ENCODE results near the gene TK2.
"Not testable (repeated sequence)": the region's sequence is repeated elsewhere in the genome, so short reads cannot be mapped to it uniquely, and the experiment has no call there.

The TK2 gene

DNA sequence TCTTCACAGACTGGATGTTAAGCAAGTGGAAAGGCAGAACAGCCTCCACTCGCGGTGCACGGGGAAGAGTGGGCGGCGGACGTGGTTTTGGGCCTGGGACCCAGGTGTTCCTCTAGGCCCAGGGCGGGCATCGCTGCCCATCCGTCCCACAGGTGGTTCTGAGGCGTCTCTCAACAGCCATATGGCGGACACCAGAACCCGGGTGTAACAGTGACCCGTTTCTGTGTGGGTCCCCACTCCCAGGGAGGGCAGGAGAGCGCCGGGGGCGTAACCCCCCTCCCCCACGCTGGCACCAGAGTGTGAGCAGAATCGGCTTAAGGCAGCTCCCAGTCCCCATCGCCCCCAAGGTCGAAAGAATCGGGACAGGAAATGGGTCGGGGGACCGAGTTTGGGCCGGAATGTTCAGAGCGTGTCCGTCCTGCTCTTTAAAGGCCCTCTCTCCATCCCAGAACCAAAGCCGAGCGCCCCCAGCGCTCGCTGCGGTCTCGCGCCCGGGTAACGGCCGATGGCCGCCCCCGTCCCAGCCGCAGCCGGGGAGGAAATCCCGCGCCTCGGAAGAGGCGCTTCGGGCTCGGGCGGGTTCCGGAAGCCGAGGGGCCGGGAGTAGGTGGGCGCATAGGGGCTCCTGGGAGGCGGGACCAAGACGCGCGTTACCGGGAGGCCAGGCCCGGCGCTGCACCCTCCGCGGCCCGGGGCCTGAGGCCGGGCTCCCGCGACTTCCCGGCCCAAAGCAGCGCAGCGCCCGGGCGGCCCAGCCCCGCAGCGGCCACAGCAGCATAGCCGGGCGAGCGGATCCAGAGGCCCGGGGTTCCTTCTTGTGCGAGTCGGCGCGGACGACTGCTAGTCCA is at the start of gene TK2:
TSS of gene TK2 (minus strand) at position 839 of the 848 bp plus-strand sequence. CDS start at position 778, 61 bp downstream.
- in situ Hi-C loops (cut with MboI; ENCODE audit: low sequenced_read_pairs, unreplicated experiment) = no loop called here
- TF ChIP-seq, protein P1, sequence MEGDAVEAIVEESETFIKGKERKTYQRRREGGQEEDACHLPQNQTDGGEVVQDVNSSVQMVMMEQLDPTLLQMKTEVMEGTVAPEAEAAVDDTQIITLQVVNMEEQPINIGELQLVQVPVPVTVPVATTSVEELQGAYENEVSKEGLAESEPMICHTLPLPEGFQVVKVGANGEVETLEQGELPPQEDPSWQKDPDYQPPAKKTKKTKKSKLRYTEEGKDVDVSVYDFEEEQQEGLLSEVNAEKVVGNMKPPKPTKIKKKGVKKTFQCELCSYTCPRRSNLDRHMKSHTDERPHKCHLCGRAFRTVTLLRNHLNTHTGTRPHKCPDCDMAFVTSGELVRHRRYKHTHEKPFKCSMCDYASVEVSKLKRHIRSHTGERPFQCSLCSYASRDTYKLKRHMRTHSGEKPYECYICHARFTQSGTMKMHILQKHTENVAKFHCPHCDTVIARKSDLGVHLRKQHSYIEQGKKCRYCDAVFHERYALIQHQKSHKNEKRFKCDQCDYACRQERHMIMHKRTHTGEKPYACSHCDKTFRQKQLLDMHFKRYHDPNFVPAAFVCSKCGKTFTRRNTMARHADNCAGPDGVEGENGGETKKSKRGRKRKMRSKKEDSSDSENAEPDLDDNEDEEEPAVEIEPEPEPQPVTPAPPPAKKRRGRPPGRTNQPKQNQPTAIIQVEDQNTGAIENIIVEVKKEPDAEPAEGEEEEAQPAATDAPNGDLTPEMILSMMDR (IDR thresholded peaks at IDR 0.05; ENCODE audit: borderline replicate concordance, control extremely low read depth, extremely low read depth, insufficient read depth, missing control alignments) = peak; percentile 1
- DNase-seq (ENCODE audit: low spot score) = peak; percentile 85

DNA sequence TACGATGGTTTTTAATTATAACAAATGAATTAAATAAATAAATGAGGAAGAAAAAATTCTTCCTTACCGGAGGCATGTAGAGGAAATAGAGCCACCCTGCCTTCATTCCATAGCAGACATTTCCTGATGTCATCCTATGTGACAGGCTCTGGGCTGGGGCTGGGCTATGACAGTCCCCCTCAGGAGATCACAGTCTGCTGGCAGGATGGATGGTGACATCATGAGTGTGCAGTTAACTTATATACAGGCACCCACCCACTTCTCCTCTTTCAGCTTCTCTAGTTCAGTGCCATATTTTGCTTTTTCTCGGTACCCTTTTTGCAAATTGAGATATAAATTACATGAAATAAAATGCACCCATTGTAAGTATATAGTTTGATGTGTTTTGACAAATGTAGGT is 48.2 kb upstream of the TK2 start:
- DNase-seq (ENCODE audit: low spot score) = no peak
- TF ChIP-seq, protein P1 (IDR thresholded peaks at IDR 0.05; ENCODE audit: borderline replicate concordance, control extremely low read depth, extremely low read depth, insufficient read depth, missing control alignments) = no peak
- in situ Hi-C loops (cut with MboI; ENCODE audit: low sequenced_read_pairs, unreplicated experiment) = no loop called here

DNA sequence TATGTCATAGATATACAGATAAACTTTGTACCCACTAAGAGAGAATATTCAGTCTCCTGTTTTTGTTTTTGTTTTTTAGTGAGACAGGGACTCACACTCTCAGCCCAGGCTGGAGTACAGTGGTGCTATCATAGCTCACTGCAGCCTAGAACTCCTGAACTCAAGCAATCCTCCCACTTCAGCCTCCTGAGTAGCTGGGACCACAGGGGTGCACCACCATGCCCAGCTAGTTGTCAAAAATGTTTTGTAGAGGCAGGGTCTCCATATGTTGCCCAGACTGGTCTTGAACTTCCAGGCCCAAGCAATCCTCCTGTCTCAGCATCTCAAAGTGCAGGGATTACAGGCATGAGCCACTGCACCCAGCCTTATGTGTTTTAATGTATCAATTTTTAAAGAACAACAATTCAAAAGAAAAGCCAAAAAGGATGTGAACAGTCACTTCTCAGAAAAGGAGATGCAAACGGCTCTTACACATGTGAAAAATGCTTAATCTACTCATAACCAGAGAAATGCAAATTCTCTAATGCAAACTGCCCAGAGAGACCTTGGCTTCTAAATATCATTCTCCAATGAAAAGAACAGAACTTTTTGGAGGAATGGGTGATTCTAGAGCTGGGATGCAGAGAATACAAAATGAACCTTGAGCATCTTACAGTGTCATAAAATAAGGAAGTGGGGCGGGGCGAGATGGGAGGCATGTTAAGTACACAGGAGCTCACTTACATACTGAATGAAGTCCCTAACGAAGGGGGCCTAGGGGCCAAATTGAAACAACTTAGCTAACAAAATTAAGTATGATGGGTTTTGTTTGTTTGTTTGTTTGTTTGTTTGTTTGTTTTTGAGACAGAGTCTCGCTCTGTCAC is 47.3 kb upstream of the TK2 start:
- no peak for DNase-seq (ENCODE audit: low spot score)
- TF ChIP-seq, protein P1 (IDR thresholded peaks at IDR 0.05; ENCODE audit: borderline replicate concordance, control extremely low read depth, extremely low read depth, insufficient read depth, missing control alignments) = no peak
- in situ Hi-C loops (cut with MboI; ENCODE audit: low sequenced_read_pairs, unreplicated experiment) = no loop called here

DNA sequence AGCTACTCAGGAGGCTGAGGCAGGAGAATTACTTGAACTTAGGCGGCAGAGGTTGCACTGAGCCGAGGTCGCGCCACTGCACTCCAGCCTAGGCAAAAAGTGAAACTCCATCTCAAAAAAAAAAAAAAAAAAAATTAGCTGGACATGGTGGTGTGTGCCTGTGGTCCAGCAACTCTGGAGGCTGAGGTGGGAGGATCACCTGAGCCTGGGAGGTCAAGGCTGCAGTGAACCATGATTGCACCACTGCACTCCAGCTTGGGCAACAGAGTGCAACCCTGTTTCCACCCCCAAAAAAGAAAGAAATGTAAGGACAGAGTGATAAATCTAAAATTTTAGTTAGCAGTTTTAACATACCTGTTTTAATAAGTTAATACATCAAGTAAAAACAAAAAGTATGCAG is 46.6 kb upstream of the TK2 start:
- in situ Hi-C loops (cut with MboI; ENCODE audit: low sequenced_read_pairs, unreplicated experiment); DNase-seq (ENCODE audit: low spot score): not testable (repeated sequence)

DNA sequence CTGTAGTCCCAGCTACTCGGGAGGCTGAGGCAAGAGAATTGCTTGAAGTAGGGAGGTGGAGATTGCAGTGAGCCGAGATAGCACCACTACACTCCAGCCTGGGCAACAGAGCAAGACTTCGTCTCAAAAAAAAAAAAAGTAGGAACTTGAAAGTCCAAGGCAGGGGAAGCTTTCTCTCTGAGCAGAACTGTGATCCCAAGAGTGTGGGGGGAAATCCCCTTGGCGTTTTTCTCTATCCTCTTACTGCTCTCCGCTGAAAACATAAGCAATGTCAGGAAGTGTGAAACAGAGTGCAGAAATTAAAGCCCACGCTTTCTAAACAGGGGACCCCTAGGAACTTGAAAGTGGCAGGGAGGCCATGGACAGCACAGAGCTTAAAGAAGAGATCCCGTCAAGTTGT is 44.8 kb upstream of the TK2 start:
- TF ChIP-seq, protein P1 (IDR thresholded peaks at IDR 0.05; ENCODE audit: borderline replicate concordance, control extremely low read depth, extremely low read depth, insufficient read depth, missing control alignments) = no peak
- no peak for DNase-seq (ENCODE audit: low spot score)
- in situ Hi-C loops (cut with MboI; ENCODE audit: low sequenced_read_pairs, unreplicated experiment) = no loop called here

DNA sequence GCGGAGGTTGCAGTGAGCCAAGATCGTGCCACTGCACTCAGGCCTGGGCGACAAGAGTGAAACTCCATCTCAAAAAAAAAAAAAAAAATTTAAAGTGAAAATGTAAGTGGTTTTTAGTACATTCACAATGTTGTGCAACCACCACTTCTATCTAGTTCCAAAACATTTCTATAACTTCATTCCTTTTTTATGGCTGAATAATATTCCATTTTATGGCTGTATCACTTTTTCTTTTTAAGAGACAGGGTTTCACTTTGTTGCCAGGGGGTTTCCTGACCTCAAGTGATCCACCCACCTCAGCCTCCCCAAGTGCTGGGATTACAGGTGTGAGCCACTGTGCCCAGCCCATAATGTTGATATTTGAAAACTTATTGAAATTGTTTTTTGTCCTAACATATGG is 42.9 kb upstream of the TK2 start:
- in situ Hi-C loops (cut with MboI; ENCODE audit: low sequenced_read_pairs, unreplicated experiment) = no loop called here
- no peak for DNase-seq (ENCODE audit: low spot score)
- TF ChIP-seq, protein P1 (IDR thresholded peaks at IDR 0.05; ENCODE audit: borderline replicate concordance, control extremely low read depth, extremely low read depth, insufficient read depth, missing control alignments) = no peak

DNA sequence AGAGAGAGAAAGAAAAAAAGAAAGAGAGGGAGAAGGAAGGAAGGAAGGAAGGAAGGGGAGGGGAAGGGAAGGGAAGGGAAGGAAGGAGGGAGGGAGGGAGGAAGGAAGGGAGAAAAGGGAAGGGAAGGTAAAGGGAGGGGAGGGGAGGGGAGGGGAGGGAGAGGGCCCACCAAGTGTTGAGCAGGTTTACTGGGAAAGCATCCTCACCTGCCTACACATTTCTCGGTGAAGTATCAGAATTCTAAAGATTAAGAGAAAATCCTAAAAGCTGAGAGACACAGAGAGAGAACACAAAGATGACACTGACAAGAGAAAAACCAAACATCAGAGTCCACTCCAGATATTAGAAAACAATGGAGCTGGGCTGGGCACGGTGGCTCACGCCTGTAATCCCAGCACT is 42.3 kb upstream of the TK2 start:
- DNase-seq (ENCODE audit: low spot score) = no peak
- TF ChIP-seq, protein P1 (IDR thresholded peaks at IDR 0.05; ENCODE audit: borderline replicate concordance, control extremely low read depth, extremely low read depth, insufficient read depth, missing control alignments) = no peak
- in situ Hi-C loops (cut with MboI; ENCODE audit: low sequenced_read_pairs, unreplicated experiment) = no loop called here
